ENCODE measurements around the gene DOK3. TPM values are rescaled to one million over a fixed set of nuclear protein-coding genes. Genes with fewer than 3 reads are reported as not detected.
"Not testable (repeated sequence)": the region's sequence is repeated elsewhere in the genome, so short reads cannot be mapped to it uniquely, and the experiment has no call there.

Gene DOK3
- total RNA-seq, 1 donor from 2014 or later: 3.8 TPM

DNA sequence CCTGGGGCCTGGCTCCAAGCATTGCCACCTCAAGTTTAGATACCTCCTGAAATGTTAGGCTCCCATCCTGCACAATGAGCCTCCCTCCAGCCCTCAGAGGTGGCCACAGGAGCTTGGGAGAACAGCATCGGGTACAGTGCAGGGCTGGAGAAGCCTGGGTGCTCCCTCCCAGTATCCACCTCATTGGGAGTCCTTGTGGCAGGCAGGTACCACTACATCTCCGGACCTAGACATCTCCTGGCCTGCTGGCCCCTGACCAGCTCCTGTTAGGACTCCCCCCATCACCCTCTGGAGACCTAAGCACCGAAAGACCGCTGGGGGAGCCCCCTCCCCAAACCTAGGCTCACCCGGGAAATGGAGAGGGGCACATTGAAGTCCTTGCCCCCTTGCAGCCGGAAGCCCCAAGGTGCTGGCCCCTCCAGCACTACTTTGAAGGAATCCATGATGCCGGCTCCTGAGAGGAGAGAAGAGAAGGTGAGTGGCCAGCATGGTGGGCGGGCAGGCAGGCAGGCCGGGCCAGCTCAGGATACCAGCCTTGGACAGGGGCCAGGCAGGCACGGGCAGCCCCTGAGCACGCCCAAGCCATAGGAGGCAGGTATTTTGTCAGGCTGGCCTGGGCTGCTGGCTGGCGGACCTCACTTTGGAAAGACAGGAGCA is 13.4 kb downstream of the DOK3 start:
- DNase-seq: no peak

DNA sequence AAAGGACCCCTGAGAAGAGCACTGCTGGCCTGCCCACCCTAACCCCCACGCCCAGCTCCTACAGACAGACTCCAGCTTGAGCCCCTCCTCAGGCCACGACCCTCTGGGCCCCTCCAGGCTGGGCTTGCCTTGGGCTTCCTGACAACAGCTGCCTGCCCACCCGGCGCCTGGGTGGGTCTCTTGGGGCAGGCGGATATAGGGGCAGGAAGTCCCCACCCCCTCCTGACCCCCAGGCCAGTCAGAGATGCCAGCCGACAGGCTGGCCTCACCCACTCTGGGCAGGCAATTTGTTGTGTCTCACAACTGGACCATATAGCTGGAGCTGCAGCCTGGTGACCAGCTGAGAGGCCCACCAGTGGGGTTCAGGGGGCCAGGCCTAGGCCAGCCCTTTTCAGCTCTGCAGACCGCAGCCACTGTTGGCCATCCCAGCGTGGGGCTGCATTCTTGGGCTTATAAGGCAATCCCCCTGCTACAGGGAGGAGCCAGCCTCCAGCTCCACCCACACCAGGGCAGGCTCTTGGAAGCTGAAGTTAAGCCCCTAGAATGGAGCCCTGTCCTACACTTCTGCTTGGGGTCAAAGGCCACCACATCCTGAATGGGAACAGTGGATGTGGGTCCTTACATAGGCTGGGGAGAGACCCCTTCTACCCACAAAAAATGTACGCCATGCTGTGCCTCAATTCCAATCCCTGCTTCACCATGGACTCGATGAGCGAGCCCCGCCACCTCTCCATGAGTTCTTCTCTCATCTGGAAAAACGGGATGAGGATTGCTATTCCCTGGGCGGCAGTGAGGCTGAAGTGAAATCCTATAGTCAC is 14.2 kb downstream of the DOK3 start:
- DNase-seq: peak; percentile 63

DNA sequence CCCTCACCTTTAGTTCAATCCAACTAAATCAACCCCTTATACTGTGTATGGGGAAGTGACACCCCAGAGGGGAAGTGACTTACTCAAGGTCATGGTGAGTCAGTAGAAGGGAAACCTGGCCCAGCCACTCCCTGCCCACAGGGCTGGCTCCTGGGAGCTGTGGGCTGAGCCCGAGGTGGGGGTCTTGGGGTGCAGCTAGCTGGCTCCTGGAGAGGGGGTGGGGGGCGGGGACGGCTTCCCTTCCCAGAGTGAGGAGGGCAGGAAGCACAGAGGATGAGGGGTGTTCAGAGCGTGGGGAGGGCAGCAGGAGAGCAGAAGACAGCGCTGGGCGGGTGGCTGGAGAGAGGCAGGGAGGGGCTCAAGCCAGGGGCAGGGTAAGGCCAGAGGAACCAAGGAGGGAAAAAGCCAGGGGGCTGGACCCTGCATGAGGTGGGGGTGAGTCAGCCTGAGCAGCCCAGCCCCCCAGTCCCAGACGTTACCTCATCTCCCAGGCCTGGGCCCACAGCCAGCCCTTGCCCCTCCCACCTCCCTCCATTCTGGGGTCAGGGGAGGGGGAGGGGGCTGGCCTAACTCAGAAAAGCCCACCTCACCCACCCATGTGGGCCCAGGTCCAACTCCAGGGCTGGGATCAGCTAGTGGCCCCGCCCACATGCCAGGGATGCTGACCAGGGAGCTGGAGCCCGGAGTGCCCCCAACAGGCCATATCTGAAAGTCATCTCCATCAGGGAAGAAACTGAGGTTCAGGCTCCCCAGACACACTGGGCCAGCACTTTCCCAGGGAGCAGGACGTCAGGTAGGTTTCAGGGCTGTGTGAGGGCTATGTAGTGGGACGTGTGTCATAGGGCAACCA is 15.1 kb downstream of the DOK3 start:
- peak; percentile 51 for DNase-seq

DNA sequence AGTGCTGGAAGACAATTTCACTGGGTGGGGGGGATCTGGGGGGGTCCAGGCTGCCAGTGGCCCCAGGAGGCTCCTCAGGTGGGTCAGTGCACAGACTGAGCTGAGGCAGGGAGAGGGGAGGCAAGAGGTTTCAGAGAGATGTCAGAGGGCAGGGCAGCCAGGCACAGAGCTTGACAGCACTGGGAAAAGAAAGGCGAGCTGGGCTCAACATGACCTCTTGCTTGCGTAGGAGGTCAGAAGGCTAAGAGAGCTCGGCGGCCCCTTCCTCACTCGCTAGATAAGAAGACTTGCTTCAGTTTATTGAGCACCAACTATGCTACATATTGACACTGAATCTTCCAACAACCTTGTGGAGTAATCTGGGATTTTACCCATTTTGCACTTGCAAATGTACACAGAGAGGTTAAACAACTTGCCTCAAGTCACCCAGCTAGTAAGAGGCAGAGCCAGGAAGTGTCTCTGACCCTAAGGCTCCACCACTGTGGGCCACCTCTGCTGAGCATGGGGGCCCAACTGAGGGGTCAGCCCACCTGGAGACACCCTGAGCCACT is 15.8 kb downstream of the DOK3 start:
- DNase-seq: no peak

DNA sequence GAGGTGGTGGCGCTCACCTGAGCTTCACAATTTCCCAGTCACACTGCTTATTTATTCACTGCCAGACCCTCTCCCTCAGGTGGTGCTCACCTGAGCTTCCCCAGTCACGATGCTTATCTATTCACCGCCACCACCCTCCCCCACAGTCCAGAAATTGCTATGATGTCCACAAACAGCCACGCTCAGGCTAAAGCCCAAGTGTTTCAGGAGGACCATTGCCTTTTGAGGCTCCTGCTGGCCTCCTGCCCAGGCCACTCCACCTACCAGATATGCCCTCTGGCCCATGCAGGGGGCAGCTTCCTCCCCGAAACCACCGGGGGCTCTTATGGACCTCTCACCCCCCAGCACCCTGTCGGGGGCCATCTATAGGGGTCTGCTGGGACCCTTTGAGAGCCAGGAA is 16.8 kb downstream of the DOK3 start:
- DNase-seq: no peak

DNA sequence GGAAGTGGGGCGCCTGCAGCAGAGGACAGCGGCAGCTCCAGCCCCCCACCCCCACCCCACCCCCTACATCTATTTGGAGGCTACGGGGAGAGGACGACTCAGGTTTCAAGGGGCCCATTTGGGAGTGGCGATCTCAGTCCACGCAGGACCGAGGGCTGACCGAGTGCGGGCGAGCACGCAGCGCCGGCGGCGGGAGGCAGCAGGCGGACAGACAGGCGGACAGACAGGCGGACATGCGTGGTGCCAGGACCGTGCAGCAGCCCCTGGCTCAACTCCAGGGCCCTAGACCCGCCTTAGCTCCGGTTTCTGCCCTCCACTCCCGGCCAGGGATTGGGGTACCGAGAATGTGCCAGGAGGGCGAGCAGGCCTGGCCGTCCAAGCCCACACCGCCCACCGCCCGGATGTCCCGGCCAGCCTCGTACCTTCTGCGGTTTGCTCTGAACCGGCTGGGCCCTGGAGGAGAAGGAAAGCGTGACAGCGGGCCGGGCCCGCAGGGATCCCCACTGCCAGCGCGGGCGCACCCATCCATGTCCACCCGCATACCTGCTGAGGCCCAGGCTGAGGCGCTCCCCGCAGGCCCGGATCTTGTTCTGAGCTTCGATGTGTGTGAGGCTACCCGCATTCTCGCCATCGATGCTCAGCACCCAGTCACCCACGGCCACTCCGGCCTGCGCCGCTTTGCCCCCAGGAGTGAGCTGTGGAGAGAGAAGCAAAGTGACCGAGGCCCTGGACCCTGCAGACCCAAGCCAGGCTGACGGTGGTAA is 17.5 kb downstream of the DOK3 start:
- no peak for DNase-seq

DNA sequence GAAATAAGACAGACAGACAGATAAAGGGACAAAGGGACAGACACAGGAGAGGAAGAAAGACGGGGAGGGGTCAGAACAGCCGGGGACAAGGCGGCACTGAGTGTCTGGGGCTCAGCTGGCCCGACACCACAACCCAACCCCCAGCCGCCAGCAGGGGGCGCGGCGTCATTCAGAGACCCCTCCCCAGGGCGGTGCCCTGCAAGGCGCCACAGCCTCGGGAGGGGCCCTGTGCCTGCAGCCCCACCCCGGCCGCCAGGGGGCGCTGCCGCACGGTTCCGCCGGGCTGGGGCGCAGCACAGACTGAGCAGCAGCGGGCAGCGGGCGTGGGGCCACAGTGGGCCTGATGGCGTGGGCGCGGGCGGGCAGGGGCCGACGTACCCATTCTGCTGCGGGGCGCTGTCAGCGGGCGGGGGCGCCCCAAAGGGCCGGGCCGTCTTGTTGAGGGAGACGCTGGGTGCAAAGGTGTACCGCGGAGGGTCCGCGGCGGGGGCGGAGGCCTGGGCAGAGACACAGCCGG is 18.1 kb downstream of the DOK3 start:
- no peak for DNase-seq

DNA sequence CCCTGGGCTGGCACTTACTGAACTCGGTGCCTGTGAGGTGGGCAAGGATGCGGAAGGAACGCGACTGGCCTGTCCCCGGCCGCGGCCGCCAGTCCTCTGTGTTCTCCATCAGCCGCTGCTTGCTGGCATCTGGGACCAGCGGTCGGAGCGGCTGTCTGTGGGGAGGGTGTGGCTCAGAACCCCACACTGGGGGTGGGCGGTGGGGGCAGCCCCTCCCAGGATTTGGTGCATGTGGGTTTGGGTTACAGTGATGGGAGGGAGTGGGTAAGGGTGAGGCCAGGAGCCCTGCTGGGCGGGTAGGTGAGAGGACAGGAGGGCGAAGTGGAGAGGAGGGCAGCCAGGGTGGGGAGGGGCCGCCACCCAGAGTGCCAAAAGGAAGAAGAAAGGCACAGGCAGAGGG is 18.6 kb downstream of the DOK3 start:
- DNase-seq: no peak

DNA sequence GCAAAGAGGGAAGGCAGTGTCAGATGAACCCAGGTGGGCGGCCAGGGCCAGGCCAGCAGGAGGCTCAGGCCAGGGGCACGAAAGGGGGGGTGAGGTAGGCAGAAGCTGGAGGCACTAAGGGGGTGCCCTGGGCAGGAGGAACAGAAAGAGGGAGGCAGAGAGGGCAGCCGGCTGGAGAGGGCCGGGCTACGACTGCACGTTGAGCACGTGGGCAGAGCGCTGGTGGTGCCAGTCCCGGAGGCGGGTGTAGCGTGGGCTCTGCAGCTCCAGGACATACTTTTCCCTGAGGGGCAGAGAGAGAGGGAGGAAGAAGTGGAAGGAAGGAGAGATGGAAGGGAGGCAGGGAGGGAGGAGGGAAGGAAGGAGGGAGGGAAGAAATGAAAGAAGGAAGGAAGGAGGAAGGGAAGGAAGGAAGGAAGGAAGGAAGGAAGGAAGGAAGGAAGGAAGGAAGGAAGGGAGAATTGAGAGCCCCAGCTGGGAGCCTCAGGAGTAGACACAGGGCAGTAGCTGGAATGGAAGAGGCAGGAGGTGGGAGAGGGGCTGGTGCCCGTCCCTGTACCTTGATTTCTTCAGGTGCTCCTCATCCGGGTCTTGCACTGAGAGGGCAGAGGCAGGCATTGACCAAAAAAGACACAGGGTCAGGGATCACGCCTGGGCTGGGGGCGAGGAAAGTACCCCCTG is 19.2 kb downstream of the DOK3 start:
- no peak for DNase-seq

DNA sequence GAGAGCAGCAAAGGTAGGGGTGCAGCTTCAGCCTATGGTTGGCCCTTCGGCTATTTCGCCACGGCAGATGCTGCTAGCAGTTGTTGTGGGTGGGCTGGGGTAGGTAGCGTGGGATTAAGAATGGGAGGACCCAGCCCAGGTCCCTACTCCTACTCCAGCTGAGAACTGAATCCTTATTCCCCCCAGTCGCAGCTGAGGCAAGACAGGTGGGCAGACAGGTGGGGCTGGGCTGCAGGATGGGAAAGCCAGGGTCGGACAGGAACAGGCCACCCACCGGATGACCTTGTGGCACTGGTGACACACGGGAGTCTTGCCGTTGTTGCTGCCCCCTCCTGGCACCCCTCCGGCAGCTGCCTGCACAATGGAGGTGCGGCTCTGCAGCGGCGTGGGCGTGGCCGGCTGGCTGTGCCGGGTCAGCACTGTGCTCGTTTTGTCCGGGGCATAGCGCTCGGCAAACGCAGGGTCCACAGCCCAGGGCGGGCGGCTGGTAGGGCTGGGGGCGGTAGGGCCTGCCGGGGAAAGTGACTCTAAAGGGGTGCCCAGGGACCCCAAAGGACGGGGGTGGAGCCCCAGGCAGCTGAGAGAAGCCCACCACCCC is 20.4 kb downstream of the DOK3 start:
- no peak for DNase-seq

DNA sequence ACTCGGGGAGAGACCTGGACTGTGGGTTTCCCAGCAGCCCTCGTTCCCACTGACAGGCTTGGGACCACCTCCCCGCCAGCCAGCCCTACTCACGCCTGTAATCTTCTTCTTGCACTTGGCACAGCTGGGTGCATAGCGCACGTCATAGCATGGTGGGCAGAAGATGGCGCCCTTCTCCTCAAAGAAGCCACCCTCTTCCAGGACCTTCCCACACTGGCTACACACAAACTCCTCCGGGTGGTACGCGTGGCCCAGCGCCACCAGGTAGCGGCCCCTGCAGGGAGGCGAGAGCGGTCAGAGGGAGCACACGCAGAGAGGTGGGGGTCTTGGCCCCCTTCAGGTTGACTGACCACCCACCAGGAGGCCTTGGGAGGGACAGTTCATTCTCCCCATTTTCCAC is 21.7 kb downstream of the DOK3 start:
- no peak for DNase-seq

DNA sequence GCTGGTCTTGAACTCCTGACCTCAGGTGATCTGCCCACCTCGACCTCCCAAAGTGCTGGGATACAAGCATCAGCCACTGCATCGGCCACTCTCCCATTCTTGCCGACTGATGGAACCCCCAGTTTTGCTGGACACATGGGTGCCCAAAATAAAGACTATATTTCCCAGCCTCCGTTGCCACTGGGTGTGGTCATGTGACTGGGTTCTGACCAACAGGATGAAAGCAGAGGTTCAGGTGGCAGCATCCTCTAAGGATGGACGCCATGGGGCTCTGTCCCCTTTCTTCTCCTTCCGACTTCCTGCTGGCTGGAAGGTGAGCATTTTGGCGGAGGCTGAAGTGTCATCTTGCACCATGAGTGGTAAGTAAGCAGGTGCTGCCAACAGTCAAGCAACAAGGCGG is 22.5 kb downstream of the DOK3 start:
- DNase-seq: no peak

DNA sequence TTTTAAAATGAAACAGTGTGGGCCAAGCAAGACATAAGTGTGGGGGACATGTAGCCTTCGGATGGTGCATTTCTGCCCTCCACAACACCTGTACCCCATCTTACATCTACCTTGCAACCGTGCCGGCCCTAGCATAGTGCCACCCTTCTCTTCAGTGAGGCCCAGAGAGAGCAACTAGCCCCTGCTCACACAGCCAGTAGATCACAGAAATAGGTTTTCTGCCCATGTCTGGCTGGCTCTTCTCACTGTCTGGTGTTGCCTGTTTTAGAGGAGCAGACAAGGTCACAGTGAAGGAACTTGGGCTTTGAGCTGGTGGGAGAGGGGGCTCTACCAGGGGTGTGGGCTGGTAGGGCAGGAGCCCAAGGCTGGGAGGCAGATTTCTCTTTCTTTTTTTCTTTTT is 23.4 kb downstream of the DOK3 start:
- DNase-seq: no peak

DNA sequence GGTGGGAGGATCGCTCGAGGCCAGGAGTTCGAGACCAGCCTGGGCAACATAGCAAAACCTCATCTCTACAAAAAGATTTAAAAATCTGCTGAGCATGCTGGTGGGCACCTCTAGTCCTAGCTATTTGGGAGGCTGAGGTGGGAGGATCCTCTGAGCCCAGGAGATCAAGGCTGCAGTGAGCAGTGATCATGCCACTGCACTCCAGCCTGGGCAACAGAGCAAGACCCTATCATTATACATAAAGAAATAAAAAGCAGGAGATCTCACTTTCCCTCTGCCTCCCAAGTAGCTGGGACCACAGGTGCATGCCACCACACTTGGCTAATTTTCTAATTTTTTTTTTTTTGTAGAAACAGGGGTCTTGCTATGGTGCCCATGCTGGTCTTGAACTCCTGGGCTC is 23.9 kb downstream of the DOK3 start:
- not testable (repeated sequence) for DNase-seq

DNA sequence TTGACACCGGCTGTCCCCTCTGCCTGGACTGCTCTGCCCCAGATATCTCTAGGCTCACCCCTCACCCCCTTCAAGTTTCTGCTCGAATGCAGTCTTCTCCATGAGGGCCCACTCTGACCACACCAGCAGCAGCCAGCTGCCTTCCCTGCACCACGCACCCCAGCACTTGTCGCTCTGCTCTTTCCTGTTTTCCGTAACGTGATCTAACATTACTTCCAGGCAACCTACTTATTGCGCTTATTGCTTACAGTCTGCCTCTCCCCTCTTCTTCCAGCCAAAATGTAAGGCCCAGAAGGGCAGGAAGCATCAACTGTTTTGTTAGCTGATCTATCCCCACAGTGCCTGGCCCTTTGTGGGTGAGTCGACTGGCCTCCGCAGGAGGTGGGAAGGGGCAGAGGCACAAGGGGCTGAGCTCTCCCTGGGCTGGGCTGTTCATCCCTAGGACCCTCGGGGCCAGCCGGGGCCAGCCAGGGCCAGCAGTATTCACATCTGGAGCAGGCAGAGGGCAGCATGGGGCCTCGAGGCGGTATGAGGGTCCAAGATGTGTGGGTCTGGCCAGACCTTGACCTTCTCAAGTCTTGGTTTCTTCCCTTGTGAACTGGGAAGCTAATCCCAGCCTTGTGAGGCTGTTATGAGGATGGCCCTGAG is 24.6 kb downstream of the DOK3 start:
- DNase-seq: no peak

DNA sequence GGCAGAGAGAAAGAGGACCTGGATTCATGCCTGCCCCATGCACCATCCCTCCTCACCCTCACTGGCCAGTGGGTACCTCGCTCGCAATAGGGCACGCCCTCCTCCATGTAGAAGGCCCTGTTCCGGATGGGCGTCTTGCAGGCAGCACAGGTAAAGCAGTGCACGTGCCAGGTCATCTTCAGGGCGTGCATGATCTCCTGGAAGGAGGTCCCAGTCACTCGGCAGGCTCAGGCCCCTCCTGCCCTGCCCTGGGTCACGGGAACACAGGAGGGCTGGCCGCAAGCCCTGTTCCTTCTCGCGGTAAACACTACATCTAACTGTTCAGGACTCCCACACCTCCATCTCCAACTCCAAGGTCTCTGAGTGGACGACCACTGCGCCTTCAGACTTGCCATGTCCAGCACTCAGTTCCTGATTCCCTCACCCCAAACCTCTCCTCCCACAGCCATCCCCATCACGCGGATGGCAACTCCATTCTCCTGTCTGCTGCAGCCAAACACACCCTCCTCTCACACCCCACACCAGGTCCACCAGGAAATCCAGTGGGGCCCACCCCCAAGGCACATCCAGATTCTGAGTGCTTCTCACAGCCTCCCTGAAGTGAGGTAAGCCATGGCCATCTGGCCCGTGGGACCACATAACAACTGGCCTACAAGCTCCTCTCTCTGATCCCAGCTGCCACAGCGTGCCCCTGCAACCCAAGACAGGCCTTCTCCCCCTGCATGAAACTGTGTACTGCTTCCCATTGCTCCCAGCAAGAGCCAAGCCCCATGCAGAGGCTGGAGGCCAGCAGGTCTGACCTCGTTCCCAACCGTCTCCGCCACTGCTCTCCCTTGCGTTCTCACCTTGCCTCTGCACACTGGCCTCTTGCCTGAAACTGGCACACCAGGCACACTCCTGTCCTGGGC is 25.4 kb downstream of the DOK3 start:
- no peak for DNase-seq

DNA sequence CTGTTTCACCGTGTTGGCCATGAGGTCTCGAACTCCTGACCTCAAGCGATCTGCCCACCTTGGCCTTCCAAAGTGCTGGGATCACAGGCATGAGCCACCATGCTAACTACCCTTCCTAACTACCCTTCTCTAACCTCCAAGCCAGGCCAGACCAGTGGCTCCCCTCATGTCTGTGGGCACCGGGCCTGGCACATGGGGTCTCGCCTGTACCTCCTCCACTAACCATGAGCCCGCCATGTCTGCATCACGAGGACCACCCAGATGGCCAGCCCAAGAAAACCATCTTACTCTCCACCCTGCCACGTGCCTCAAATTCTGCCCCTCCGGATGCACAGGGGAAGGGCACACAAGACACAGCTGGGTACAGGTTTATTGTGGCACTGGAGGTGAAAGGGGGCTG is 26.6 kb downstream of the DOK3 start:
- DNase-seq: no peak

DNA sequence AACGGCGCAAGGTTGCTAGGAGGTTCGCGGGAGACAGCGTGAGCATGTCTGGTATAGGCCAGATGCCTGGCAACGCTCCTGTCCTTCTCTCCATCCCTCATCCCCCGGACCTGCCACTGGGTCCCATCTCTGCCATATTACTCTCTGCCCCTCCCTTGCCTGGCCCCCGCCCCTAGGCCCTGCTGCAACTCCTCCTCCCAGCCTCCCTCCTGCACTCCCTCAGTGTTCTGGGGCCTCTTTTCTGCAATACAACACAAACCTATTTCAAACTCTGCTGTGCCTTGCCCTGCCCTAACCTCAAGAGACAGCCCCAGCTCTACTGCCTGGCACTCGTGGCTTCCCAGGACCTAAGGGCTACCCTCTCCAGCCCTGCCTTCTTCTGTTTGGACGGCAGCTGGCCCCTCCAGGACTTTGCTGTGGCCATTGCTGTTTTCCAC is 27.2 kb downstream of the DOK3 start:
- no peak for DNase-seq

DNA sequence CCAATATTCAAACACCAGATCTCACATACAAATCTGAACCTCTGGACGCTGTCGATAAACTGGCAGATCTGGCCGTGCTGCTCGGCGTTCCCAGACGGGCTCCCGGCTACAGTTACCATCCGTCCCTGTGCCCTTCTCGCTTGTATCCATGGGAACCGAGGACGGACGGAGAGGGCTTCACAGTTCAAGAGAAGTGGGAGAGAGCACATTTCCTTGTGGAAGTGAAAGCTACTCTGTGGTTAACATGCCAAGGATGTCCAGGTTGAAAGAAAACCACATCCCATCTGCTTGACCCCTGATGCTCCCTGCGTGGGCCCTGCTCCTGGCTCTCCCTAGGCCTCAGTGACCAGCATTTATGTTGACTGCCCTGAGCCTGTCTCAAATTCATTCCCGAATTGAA is 29.9 kb downstream of the DOK3 start:
- no peak for DNase-seq

Measured in skin of body (tissue), 2 donors.